Mucosa of descending colon (tissue), 3 donors: ENCODE results near the gene CDH12. TPM values are rescaled to one million over a fixed set of nuclear protein-coding genes. Genes with fewer than 3 reads are reported as not detected.

Experiments used
- ATAC-seq: fragments of 200-7000 bp; cut with Tn5 transposase; one replicate; pipeline ENCODE4 v1.9.1; 2020; ENCODE audit warnings: mild to moderate bottlenecking, moderate library complexity
- DNase-seq, 3 donors: peaks; one replicate each; pipeline ENCODE4 v3.0.0-alpha.2; 2020
- H3K36me3 ChIP-seq: fragments of 200-600 bp; one replicate; pipeline ENCODE4 v1.8.0; 2021; ENCODE audit warnings: low read depth, mild to moderate bottlenecking
- H3K4me1 ChIP-seq: fragments of 200-600 bp; one replicate; pipeline ENCODE4 v1.8.0; 2021; ENCODE audit warnings: low read depth, mild to moderate bottlenecking
- H3K4me3 ChIP-seq: fragments of 200-600 bp; one replicate; pipeline ENCODE4 v1.8.0; 2021; ENCODE audit warnings: mild to moderate bottlenecking
- H3K9me3 ChIP-seq: fragments of 200-600 bp; one replicate; pipeline ENCODE4 v1.8.0; 2021; ENCODE audit warnings: mild to moderate bottlenecking
- CTCF ChIP-seq: fragments of 200-600 bp; IDR thresholded peaks from one replicate; pipeline ENCODE4 v1.8.0; 2022; ENCODE audit warnings: antibody characterized with exemption, mild to moderate bottlenecking
- intact Hi-C, 2 donors: fragments of 100-400 bp; cut with DNase I in 1 of 2; cut with micrococcal nuclease in 1 of 2; formaldehyde crosslinking; loops; one replicate each; pipeline versions ENCODE4 v1.11.0 to v1.11.1; 2022; cut with DNase I, micrococcal nuclease
- total RNA-seq, 3 donors: library from RNA; stranded (reverse); fragmentation: NEBNext Ultra II Directional in 2 of 3; extraction: Animal tissue kit (Norgen Biotek cat#: 25700) in 2 of 3; gene quantifications; one replicate each; pipeline versions ENCODE4 v1.2.1 to v1.2.4, GENCODE V29; 2021 to 2023
- donor health status: DM: no; HTN: no; CAD: no; lungs with moderate emphysema.
- donor health status: DM: no; HTN: no; CAD: no.
- donor health status: DM: no; HTN: yes; CAD: no.

Gene CDH12
- total RNA-seq, 3 donors from 2014 or later = 0.14 TPM; not detected in 2

- intact Hi-C loops = no loop called here
Observed at GRCh38 chr5:21711866-21712758, 1141.0 kb downstream of the CDH12 start.

GRCh38 chr5:21709770-21710169 is 1143.4 kb downstream of the CDH12 start:
- Histone ChIP-seq H3K4me1 (no peaks in the 10 kb centered on the region), H3K36me3 (no peaks in the 10 kb centered on the region), H3K4me3 (no peak overlapping the region), H3K9me3 (no peaks in the 10 kb centered on the region)
- DNase-seq = no peak
- intact Hi-C loops = no loop called here
- no peak for TF ChIP-seq CTCF
- no peak for ATAC-seq

More at GRCh38 chr5:21711866-21712758, 1141.0 kb downstream of the CDH12 start:
- Histone ChIP-seq H3K4me3 (no peak overlapping the region), H3K36me3 (no peaks in the 10 kb centered on the region), H3K9me3 (peaks cover 5% of the 10 kb centered on the region), H3K4me1 (no peaks in the 10 kb centered on the region)
- TF ChIP-seq CTCF = no peak
- no peak for DNase-seq
- no peak for ATAC-seq

DNA sequence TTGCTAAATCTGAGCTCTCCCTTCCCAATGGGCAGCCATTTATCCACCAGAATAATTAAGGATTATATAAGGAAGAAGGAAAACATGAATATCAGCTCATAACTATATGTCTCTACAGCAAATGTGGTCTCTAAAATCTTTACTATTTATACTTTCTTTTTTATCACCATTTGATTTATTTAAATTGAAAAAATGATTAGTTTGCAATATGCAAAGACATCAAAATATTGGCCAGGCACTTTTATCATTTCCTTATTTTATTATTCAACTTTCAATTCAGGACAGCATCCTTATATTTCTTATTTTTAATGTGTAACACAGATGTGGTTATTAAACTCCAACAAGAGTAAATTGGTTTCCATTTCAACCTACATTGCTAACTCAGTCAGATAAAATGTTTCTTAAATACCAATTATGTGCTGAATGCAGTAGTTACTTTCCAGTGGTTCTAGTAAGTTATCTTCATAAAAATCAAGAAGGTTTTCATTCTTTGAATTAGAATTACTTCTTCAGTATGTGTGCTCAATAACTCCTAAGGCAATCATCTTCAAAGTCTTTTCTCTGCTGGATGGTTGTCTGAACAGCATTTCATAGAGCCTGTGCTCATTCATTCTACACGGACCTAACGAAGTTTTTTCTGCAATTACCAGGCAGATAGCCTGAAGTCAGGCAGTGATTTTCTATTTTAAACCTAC is 1148.0 kb downstream of the CDH12 start:
- Histone ChIP-seq H3K36me3 (no peaks in the 10 kb centered on the region), H3K9me3 (no peaks in the 10 kb centered on the region), H3K4me3 (no peak overlapping the region), H3K4me1 (no peaks in the 10 kb centered on the region)
- DNase-seq = no peak
- intact Hi-C loops = no loop called here
- TF ChIP-seq CTCF = no peak
- no peak for ATAC-seq

GRCh38 chr5:21701317-21701716 is 1151.8 kb downstream of the CDH12 start:
- intact Hi-C loops = no loop called here
- no peak for ATAC-seq
- Histone ChIP-seq H3K9me3 (peaks cover 3% of the 10 kb centered on the region), H3K36me3 (no peaks in the 10 kb centered on the region), H3K4me1 (no peaks in the 10 kb centered on the region), H3K4me3 (no peak overlapping the region)
- no peak for DNase-seq
- TF ChIP-seq CTCF = no peak
